ENCODE measurements around the gene RBL1.
"Not testable (repeated sequence)": the region's sequence is repeated elsewhere in the genome, so short reads cannot be mapped to it uniquely, and the experiment has no call there.

RBL1 gene

GRCh38 chr20:37128803-37129202, 33.0 kb upstream of the RBL1 start:
- no peak overlapping the region for H3K4me3 ChIP-seq (replicated peaks; ENCODE audit: low read depth, low read length)
- no peak for DNase-seq (ENCODE audit: low read depth)
- no peak for TF ChIP-seq CTCF (IDR thresholded peaks at IDR 0.05; ENCODE audit: low read length, missing control alignments)

DNA sequence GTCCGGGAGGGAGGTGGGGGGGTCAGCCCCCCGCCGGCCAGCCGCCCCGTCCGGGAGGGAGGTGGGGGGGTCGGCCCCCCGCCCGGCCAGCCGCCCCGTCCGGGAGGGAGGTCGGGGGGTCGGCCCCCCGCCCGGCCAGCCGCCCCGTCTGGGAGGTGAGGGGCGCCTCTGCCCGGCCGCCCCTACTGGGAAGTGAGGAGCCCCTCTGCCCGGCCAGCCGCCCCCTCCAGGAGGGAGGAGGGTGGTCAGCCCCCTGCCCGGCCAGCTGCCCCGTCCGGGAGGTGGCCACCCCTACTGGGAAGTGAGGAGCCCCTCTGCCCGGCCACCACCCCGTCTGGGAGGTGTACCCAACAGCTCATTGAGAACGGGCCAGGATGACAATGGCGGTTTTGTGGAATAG, 30.5 kb upstream of the RBL1 start:
- H3K4me3 ChIP-seq (replicated peaks; ENCODE audit: low read depth, low read length); DNase-seq (ENCODE audit: low read depth): not testable (repeated sequence)

DNA sequence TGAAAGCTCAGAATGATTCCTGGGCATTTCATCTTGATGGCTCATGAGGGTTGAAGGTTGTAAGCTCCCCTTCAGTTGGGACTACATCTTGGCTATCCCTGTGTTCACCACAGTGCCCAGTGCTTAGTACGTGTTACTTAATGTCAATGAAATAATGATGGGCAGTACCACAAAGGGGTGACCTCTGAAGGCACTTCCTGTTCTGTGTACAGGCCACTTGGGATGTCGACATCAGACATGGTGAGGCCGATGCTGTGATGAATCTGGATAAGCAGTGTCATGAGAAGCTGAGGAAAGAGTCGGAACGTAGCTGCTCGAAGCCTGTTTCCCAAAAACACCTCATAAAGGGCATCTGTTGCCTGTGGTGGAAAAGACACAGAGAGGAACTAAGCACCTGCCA, 27.6 kb upstream of the RBL1 start:
- TF ChIP-seq CTCF (IDR thresholded peaks at IDR 0.05; ENCODE audit: low read length, missing control alignments) = no peak
- no peak overlapping the region for H3K4me3 ChIP-seq (replicated peaks; ENCODE audit: low read depth, low read length)
- no peak for DNase-seq (ENCODE audit: low read depth)

GRCh38 chr20:37120497-37120896, 24.7 kb upstream of the RBL1 start:
- DNase-seq (ENCODE audit: low read depth) = no peak
- H3K4me3 ChIP-seq (replicated peaks; ENCODE audit: low read depth, low read length) = no peak overlapping the region
- no peak for TF ChIP-seq CTCF (IDR thresholded peaks at IDR 0.05; ENCODE audit: low read length, missing control alignments)

GRCh38 chr20:37119356-37120036, 23.7 kb upstream of the RBL1 start:
- no peak overlapping the region for H3K4me3 ChIP-seq (replicated peaks; ENCODE audit: low read depth, low read length)
- no peak for DNase-seq (ENCODE audit: low read depth)
- no peak for TF ChIP-seq CTCF (IDR thresholded peaks at IDR 0.05; ENCODE audit: low read length, missing control alignments)

DNA sequence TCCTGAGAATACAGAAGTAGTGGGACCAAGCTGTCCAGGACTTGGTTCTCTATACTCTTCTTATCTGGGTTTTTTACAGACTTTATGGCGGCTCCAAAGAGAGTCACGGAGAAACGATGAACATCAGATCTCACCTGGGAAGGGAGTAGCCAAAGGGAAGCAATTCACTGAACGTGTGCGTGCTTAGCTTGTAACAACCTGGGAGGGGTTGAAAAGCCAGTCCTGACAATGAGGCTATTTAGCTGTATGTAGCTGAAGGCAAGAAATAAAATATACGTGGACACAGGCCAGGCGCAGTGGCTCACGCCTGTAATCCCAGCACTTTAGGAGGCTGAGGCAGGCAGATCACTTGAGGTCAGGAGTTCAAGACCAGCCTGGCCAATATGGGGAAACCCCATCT, 18.2 kb upstream of the RBL1 start:
- DNase-seq (ENCODE audit: low read depth) = no peak
- TF ChIP-seq CTCF (IDR thresholded peaks at IDR 0.05; ENCODE audit: low read length, missing control alignments) = no peak
- H3K4me3 ChIP-seq (replicated peaks; ENCODE audit: low read depth, low read length) = no peak overlapping the region

- no peak for DNase-seq (ENCODE audit: low read depth)
- no peak for TF ChIP-seq CTCF (IDR thresholded peaks at IDR 0.05; ENCODE audit: low read length, missing control alignments)
- no peak overlapping the region for H3K4me3 ChIP-seq (replicated peaks; ENCODE audit: low read depth, low read length)
Observed at GRCh38 chr20:37111926-37112455, 16.2 kb upstream of the RBL1 start.

Measured in fibroblast of pulmonary artery (primary cell).